ENCODE data around the gene TWIST2. TPM values are rescaled to one million over a fixed set of nuclear protein-coding genes. Genes with fewer than 3 reads are reported as not detected.

TWIST2 gene
- polyA plus RNA-seq, 1 donor from 2014 or later: not detected

DNA sequence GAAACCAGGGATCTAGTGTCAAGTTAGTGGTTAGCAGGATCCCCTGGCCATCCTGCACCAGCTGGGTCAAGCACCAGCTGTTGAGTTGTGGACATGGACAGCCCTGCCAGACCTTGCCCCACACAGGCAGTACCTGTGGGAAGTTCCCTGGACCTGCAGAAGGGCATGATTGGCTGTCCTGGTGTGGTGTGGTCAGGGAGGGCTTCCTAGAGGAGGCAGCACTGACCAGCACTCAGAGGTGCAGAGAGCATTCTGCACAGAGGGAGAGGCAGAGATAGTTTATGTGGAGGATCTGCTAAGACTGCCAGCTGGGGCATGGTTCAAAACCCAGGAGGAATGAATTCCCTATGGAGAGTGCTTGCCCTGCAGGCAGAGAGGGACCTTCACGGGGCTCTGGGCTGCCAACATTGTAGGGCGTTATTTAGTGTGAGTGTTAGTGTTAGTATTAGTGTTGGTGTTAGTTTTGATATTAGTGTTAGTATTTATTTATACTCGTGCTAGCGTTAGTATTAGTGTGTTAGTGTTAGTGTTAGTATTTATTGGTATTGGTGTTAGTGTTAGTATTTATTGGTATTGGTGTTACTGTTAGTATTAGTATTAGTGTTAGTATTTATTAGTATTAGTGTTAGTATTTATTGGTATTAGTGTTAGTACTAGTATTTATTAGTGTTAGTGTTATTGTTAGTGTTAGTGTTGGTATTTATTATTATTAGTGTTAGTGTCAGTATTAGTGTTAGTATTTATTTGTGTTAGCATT lies 31.9 kb downstream of the TWIST2 start:
- no peaks in the 10 kb centered on the region for H3F3A ChIP-seq (ENCODE audit: insufficient read depth, low read length, poor library complexity, severe bottlenecking)
- H4K20me1 ChIP-seq (ENCODE audit: insufficient read depth): no peaks in the 10 kb centered on the region
- no peaks in the 10 kb centered on the region for H3K9me2 ChIP-seq (ENCODE audit: insufficient read depth, low read length)

DNA sequence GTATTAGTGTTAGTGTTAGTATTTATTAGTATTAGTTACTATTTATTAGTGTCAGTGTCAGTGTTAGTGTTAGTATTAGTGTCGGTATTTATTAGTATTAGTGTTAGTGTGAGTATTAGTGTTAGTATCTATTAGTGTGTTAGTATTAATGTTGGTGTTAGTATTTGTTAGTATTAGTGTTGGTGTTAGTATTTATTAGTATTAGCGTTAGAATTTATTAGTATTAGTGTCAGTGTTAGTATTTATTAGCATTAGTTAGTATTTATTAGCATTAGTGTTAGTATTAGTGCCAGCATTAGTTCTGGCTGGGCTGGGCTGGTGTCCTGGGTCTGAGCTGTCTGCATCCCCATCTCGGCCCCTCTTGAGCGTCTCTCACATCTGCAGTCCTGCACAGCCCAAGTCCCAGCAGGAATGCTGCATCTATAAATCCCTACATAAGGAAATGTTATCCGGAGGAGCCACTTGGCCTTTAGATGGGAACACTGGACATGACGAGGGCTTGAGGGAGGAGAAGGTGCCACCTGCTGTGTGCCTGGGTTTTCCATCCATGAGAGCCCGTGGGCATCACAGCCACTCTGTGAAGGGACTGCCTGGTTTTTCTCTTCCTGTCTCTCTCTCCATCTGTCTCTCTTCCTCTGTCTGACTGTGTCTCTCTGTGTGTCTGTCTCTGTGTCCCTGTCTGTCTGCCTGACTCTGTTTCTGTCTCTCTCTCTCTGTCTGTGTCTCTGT lies 33.6 kb downstream of the TWIST2 start:
- H3K79me2 ChIP-seq (replicated peaks; ENCODE audit: insufficient read depth, low read length): no peaks in the 10 kb centered on the region
- H3K9me3 ChIP-seq (ENCODE audit: low read length): no peaks in the 10 kb centered on the region
- no peak overlapping the region for H3K9ac ChIP-seq (ENCODE audit: low read length)
- H3K4me2 ChIP-seq (ENCODE audit: low read length): no peak overlapping the region
- H3K27me3 ChIP-seq (ENCODE audit: insufficient read depth, low read depth, low read length): no peaks in the 10 kb centered on the region
- H3K36me3 ChIP-seq (ENCODE audit: insufficient read depth, low read length): no peaks in the 10 kb centered on the region
- no peak overlapping the region for H2AFZ ChIP-seq (ENCODE audit: low read depth, low read length)
- H3F3A ChIP-seq (ENCODE audit: insufficient read depth, low read length, poor library complexity, severe bottlenecking): no peaks in the 10 kb centered on the region
- no peak overlapping the region for H3K4me3 ChIP-seq (ENCODE audit: low read length)
- no peaks in the 10 kb centered on the region for H4K20me1 ChIP-seq (ENCODE audit: insufficient read depth)
- no peak overlapping the region for H3K27ac ChIP-seq (ENCODE audit: low read length)
- no peaks in the 10 kb centered on the region for H3K9me2 ChIP-seq (ENCODE audit: insufficient read depth, low read length)
- no peak for TF ChIP-seq MXI1 (conservative IDR thresholded peaks at IDR 0.05; ENCODE audit: poor library complexity, severe bottlenecking)

More for the DNA sequence above, 31.9 kb downstream of the TWIST2 start:
- no peaks in the 10 kb centered on the region for H3K27me3 ChIP-seq (ENCODE audit: insufficient read depth, low read depth, low read length)
- no peak overlapping the region for H3K9ac ChIP-seq (ENCODE audit: low read length)
- H3K4me3 ChIP-seq (ENCODE audit: low read length): no peak overlapping the region
- no peak overlapping the region for H2AFZ ChIP-seq (ENCODE audit: low read depth, low read length)
- H3K9me3 ChIP-seq (ENCODE audit: low read length): no peaks in the 10 kb centered on the region
- no peaks in the 10 kb centered on the region for H3K79me2 ChIP-seq (replicated peaks; ENCODE audit: insufficient read depth, low read length)
- TF ChIP-seq, protein P1, sequence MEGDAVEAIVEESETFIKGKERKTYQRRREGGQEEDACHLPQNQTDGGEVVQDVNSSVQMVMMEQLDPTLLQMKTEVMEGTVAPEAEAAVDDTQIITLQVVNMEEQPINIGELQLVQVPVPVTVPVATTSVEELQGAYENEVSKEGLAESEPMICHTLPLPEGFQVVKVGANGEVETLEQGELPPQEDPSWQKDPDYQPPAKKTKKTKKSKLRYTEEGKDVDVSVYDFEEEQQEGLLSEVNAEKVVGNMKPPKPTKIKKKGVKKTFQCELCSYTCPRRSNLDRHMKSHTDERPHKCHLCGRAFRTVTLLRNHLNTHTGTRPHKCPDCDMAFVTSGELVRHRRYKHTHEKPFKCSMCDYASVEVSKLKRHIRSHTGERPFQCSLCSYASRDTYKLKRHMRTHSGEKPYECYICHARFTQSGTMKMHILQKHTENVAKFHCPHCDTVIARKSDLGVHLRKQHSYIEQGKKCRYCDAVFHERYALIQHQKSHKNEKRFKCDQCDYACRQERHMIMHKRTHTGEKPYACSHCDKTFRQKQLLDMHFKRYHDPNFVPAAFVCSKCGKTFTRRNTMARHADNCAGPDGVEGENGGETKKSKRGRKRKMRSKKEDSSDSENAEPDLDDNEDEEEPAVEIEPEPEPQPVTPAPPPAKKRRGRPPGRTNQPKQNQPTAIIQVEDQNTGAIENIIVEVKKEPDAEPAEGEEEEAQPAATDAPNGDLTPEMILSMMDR (IDR thresholded peaks at IDR 0.05; ENCODE audit: poor library complexity, severe bottlenecking): no peak
- TF ChIP-seq MXI1 (conservative IDR thresholded peaks at IDR 0.05; ENCODE audit: poor library complexity, severe bottlenecking) (no peak), REST (IDR thresholded peaks at IDR 0.05; ENCODE audit: borderline replicate concordance) (no peak), EZH2 (IDR thresholded peaks at IDR 0.05; ENCODE audit: borderline replicate concordance, insufficient read depth, low read length, poor library complexity, severe bottlenecking) (no peak), TAF1 (IDR thresholded peaks at IDR 0.05; ENCODE audit: low read depth) (no peak), SMC3 (conservative IDR thresholded peaks at IDR 0.05; ENCODE audit: poor library complexity) (no peak), POLR2AphosphoS5 (IDR thresholded peaks at IDR 0.05) (no peak), RAD21 (conservative IDR thresholded peaks at IDR 0.05) (no peak), EP300 (conservative IDR thresholded peaks at IDR 0.05; ENCODE audit: poor library complexity, severe bottlenecking) (no peak)
- H3K27ac ChIP-seq (ENCODE audit: low read length): no peak overlapping the region
- H3K4me2 ChIP-seq (ENCODE audit: low read length): no peak overlapping the region
- no peaks in the 10 kb centered on the region for H3K36me3 ChIP-seq (ENCODE audit: insufficient read depth, low read length)

Measured in neural cell (in vitro differentiated cells).